HepG2 (cell line): Measurements from ENCODE around the gene DNM3. TPM values are rescaled to one million over a fixed set of nuclear protein-coding genes. Genes with fewer than 3 reads are reported as not detected.
A peak's percentile ranks its signal among the peaks of the same experiment; 100 is the strongest.

Experiments used
- AGO1 ChIP-seq: fragments of 200-400 bp; formaldehyde crosslinking; IDR thresholded peaks from 2 replicates; pipeline ENCODE4 v1.6.1; 2017; ENCODE audit warnings: mild to moderate bottlenecking, low read depth, low read length, moderate library complexity; ENCODE audit not compliant: poor library complexity, severe bottlenecking
- ETV5 ChIP-seq: IDR thresholded peaks from 2 replicates; pipeline ENCODE4 v1.6.1; 2018; ENCODE audit warnings: missing biosample characterization, missing genetic modification reagents, inconsistent platforms, borderline replicate concordance
- HMG20A ChIP-seq: IDR thresholded peaks from 2 replicates; pipeline ENCODE4 v1.6.1; 2016; ENCODE audit warnings: borderline replicate concordance
- HNF4A ChIP-seq: sonication (generic); formaldehyde crosslinking; IDR thresholded peaks from 2 replicates; pipeline ENCODE4 v1.4.0; 2020; ENCODE audit warnings: missing genetic modification reagents
- HNF4G ChIP-seq, 2 experiments: sonication (generic) in 1 of 2; formaldehyde crosslinking in 1 of 2; IDR thresholded peaks; 2 replicates each; pipeline versions ENCODE4 v1.4.0 to v1.6.1; 2011 to 2020; ENCODE audit warnings: borderline replicate concordance in 2 of 2, low read depth in 2 of 2, mild to moderate bottlenecking in 2 of 2, low read length in 1 of 2, missing genetic modification reagents in 1 of 2, moderate library complexity in 1 of 2
- NR2F2 ChIP-seq: IDR thresholded peaks from 2 replicates; pipeline ENCODE4 v1.6.1; 2012; ENCODE audit warnings: low read depth, inconsistent platforms, borderline replicate concordance
- NR2F6 ChIP-seq, 2 experiments: IDR thresholded peaks; 2 replicates each; pipeline ENCODE4 v1.6.1; 2016; ENCODE audit warnings: antibody characterized with exemption in 1 of 2, mild to moderate bottlenecking in 1 of 2
- PCBP1 ChIP-seq: fragments of 200-400 bp; formaldehyde crosslinking; IDR thresholded peaks from 2 replicates; pipeline ENCODE4 v1.6.1; 2017; ENCODE audit warnings: mild to moderate bottlenecking, low read depth, low read length, borderline replicate concordance
- RBM22 ChIP-seq: fragments of 200-400 bp; formaldehyde crosslinking; optimal IDR thresholded peaks from 2 replicates; pipeline ENCODE3; 2017; ENCODE audit warnings: mild to moderate bottlenecking, low read length, moderate library complexity
- SOX13 ChIP-seq, 3 experiments: fragments of 450-650 bp in 1 of 3; sonication (generic) in 1 of 3; formaldehyde crosslinking in 1 of 3; IDR thresholded peaks in 2 of 3; conservative IDR thresholded peaks in 1 of 3; 2 replicates each; pipeline versions ENCODE4 v1.5.0 to v1.6.1; 2016 to 2020; ENCODE audit warnings: antibody characterized with exemption in 1 of 3, mild to moderate bottlenecking in 1 of 3, missing compliant biosample characterization in 1 of 3, missing genetic modification reagents in 1 of 3, moderate library complexity in 1 of 3
- ZNF644 ChIP-seq: IDR thresholded peaks from 2 replicates; pipeline ENCODE4 v1.6.1; 2016; ENCODE audit warnings: low read depth
- polyA plus RNA-seq, 8 experiments: library from polyadenylated mRNA; depleted of rRNA in 3 of 8; stranded (reverse) in 7 of 8; unstranded in 1 of 8; fragments of >200 nt; fragmentation: Illumina TruSeq in 4 of 8; extraction: Trizol in 4 of 8; gene quantifications; 2 replicates each; pipeline versions ENCODE4 v1.2.1 to v1.2.3, GENCODE V29; 2011 to 2016; ENCODE audit warnings: low read depth in 4 of 8, missing spikeins in 1 of 8, mixed read lengths in 1 of 8; ENCODE audit not compliant: insufficient read depth in 1 of 8
- total RNA-seq, 5 experiments: library from RNA; depleted of rRNA; stranded (reverse); fragments of >200 nt; fragmentation: Illumina TruSeq; extraction: Trizol; gene quantifications; 2 replicates each; pipeline ENCODE4 v1.2.3, GENCODE V29; 2016; ENCODE audit warnings: low read depth in 1 of 5
- TF ChIP-seq, protein P1 (sequence below): sonication (generic); formaldehyde crosslinking; IDR thresholded peaks from 2 replicates; pipeline ENCODE4 v1.4.0; 2020; ENCODE audit warnings: missing genetic modification reagents, borderline replicate concordance
- TF ChIP-seq, protein P2 (sequence below): IDR thresholded peaks from 2 replicates; pipeline ENCODE4 v1.4.0; 2020; ENCODE audit warnings: mild to moderate bottlenecking, missing genetic modification reagents
- TF ChIP-seq, protein P3 (sequence below): IDR thresholded peaks from 2 replicates; pipeline ENCODE4 v1.6.1; 2016; ENCODE audit warnings: low read depth
- TF ChIP-seq, protein P4 (sequence below): IDR thresholded peaks from 2 replicates; pipeline ENCODE4 v1.6.1; 2012; ENCODE audit warnings: low read depth, low read length, improper control_type of control experiment
- TF ChIP-seq, protein P5 (sequence below): sonication (generic); formaldehyde crosslinking; IDR thresholded peaks from 2 replicates; pipeline ENCODE4 v1.5.1; 2020; ENCODE audit warnings: mild to moderate bottlenecking, missing genetic modification reagents, borderline replicate concordance

DNM3 gene
- total and polyA plus RNA-seq, 2 of the 13 experiments (the other 11 are each of a cell fraction or from before 2014, with no cell fraction given), result 0.05 TPM; not detected in 1

DNA sequence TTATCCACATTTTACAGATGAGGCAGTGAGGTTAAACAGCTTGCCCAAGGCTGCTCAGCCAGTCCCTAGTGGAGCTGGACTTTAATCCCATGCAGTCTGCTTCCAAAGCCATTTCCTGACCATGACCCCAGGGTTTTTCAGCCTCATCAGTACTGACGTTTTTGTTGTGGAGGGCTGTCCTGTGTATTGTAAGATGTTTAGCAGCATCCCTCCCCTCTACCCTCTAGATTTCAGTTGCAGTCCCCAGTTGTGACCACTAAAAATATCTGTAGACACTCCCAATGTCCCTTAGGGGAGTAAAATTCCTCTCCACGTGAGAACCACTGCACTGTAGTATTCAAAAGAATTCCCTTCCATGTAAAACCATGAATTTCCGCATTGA is 549.0 kb downstream of the DNM3 start (continued):
- TF ChIP-seq ETV5 (peak; percentile 14; the same call in 1 of the 2 replicates), NR2F6 (IDR thresholded peaks at IDR 0.05) (peak; percentile 76), NR2F6 (CRISPR knock-in tag; IDR thresholded peaks at IDR 0.05) (peak; percentile 77), AGO1 (no peak), RBM22 (no peak), HNF4A (peak; percentile 83), ZNF644 (CRISPR knock-in tag) (peak; percentile 63; the same call in 1 of the 2 replicates), SOX13 (IDR thresholded peaks at IDR 0.05) (no peak), SOX13 (CRISPR knock-in tag; conservative IDR thresholded peaks at IDR 0.05 in 1 of 2, IDR thresholded peaks at IDR 0.05 in 1 of 2) (peak in 1 of 2 experiments; percentile 37; a peak in 1 of 4 replicates), HNF4G (IDR thresholded peaks at IDR 0.05; ENCODE audit: borderline replicate concordance, low read depth, low read length) (peak; percentile 47), HNF4G (CRISPR knock-in tag; IDR thresholded peaks at IDR 0.05; ENCODE audit: borderline replicate concordance, low read depth) (no peak; the same call in 1 of the 2 replicates), PCBP1 (no peak), NR2F2 (0 out of 2 replicates have a peak, but pooled peaks have one; percentile 36), HMG20A (CRISPR knock-in tag) (peak; percentile 36; the same call in 1 of the 2 replicates)
- TF ChIP-seq, protein P1, sequence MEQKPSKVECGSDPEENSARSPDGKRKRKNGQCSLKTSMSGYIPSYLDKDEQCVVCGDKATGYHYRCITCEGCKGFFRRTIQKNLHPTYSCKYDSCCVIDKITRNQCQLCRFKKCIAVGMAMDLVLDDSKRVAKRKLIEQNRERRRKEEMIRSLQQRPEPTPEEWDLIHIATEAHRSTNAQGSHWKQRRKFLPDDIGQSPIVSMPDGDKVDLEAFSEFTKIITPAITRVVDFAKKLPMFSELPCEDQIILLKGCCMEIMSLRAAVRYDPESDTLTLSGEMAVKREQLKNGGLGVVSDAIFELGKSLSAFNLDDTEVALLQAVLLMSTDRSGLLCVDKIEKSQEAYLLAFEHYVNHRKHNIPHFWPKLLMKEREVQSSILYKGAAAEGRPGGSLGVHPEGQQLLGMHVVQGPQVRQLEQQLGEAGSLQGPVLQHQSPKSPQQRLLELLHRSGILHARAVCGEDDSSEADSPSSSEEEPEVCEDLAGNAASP (CRISPR knock-in tag), result 0 out of 2 replicates have a peak, but pooled peaks have one; percentile 16
- TF ChIP-seq, protein P2, sequence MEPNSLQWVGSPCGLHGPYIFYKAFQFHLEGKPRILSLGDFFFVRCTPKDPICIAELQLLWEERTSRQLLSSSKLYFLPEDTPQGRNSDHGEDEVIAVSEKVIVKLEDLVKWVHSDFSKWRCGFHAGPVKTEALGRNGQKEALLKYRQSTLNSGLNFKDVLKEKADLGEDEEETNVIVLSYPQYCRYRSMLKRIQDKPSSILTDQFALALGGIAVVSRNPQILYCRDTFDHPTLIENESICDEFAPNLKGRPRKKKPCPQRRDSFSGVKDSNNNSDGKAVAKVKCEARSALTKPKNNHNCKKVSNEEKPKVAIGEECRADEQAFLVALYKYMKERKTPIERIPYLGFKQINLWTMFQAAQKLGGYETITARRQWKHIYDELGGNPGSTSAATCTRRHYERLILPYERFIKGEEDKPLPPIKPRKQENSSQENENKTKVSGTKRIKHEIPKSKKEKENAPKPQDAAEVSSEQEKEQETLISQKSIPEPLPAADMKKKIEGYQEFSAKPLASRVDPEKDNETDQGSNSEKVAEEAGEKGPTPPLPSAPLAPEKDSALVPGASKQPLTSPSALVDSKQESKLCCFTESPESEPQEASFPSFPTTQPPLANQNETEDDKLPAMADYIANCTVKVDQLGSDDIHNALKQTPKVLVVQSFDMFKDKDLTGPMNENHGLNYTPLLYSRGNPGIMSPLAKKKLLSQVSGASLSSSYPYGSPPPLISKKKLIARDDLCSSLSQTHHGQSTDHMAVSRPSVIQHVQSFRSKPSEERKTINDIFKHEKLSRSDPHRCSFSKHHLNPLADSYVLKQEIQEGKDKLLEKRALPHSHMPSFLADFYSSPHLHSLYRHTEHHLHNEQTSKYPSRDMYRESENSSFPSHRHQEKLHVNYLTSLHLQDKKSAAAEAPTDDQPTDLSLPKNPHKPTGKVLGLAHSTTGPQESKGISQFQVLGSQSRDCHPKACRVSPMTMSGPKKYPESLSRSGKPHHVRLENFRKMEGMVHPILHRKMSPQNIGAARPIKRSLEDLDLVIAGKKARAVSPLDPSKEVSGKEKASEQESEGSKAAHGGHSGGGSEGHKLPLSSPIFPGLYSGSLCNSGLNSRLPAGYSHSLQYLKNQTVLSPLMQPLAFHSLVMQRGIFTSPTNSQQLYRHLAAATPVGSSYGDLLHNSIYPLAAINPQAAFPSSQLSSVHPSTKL (CRISPR knock-in tag), result peak; percentile 74
- TF ChIP-seq, protein P3, sequence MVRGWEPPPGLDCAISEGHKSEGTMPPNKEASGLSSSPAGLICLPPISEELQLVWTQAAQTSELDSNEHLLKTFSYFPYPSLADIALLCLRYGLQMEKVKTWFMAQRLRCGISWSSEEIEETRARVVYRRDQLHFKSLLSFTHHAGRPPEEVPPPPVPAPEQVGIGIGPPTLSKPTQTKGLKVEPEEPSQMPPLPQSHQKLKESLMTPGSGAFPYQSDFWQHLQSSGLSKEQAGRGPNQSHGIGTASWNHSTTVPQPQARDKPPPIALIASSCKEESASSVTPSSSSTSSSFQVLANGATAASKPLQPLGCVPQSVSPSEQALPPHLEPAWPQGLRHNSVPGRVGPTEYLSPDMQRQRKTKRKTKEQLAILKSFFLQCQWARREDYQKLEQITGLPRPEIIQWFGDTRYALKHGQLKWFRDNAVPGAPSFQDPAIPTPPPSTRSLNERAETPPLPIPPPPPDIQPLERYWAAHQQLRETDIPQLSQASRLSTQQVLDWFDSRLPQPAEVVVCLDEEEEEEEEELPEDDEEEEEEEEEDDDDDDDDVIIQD, result peak; percentile 59; the same call in 1 of the 2 replicates
- TF ChIP-seq, protein P4, sequence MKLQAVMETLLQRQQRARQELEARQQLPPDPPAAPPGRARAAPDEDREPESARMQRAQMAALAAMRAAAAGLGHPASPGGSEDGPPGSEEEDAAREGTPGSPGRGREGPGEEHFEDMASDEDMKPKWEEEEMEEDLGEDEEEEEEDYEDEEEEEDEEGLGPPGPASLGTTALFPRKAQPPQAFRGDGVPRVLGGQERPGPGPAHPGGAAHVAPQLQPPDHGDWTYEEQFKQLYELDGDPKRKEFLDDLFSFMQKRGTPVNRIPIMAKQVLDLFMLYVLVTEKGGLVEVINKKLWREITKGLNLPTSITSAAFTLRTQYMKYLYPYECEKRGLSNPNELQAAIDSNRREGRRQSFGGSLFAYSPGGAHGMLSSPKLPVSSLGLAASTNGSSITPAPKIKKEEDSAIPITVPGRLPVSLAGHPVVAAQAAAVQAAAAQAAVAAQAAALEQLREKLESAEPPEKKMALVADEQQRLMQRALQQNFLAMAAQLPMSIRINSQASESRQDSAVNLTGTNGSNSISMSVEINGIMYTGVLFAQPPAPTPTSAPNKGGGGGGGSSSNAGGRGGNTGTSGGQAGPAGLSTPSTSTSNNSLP, result 0 out of 2 replicates have a peak, but pooled peaks have one; percentile 17
- TF ChIP-seq, protein P5, sequence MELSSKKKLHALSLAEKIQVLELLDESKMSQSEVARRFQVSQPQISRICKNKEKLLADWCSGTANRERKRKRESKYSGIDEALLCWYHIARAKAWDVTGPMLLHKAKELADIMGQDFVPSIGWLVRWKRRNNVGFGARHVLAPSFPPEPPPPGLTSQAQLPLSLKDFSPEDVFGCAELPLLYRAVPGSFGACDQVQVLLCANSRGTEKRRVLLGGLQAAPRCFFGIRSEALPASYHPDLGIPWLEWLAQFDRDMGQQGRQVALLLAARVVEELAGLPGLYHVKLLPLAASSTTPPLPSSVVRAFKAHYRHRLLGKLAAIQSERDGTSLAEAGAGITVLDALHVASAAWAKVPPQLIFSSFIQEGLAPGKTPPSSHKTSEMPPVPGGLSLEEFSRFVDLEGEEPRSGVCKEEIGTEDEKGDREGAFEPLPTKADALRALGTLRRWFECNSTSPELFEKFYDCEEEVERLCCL (CRISPR knock-in tag), result no peak
